SKM-1 (cell line): ENCODE results near the gene RIPPLY2.
"Not testable (repeated sequence)": the region's sequence is repeated elsewhere in the genome, so short reads cannot be mapped to it uniquely, and the experiment has no call there.

Experiments
- DNase-seq: peaks from one replicate; lab custom pipeline; 2025; ENCODE audit not compliant: unreplicated experiment; lab: John Stamatoyannopoulos, UW

Gene RIPPLY2, protein sequence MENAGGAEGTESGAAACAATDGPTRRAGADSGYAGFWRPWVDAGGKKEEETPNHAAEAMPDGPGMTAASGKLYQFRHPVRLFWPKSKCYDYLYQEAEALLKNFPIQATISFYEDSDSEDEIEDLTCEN

DNA sequence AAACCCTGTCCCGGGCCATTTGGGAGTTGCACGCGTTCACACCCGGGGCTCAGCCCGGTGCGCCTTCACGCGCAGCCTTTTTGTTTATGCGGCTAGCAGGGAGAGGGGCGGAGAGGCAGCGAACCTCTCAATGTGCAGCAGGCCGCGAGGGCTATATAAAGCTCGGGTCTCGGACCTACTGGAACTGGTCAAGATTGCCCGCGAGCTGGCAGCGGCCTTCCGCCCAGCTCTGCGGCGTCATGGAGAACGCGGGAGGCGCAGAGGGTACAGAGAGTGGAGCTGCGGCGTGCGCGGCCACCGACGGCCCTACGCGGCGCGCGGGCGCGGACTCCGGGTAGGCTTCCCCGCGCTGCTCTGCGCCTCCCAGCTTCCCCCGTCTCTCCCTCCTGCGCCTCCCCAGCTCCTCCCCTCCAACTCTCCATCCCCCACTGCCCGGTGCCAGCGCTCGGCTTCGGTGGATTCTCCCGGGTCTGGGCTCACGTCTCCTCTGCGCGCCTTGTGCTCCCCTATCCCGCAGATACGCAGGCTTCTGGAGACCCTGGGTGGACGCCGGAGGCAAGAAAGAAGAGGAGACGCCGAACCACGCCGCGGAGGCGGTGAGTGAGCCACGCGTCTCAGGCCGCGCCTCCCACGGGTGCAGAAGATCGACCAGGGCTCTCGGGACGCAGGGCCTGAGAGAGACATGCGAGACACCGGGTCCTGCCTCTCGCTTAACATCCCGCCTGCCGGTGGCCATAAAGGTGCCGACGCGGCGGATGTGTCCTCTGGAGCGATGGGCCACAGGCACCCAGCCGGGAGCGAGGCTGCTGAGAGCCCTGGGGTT is at the start of gene RIPPLY2:
Gene RIPPLY2, plus strand, starts transcription at position 183 of the 823 bp plus-strand sequence. Its CDS starts 57 bp downstream, at position 240.
- no peak for DNase-seq

DNA sequence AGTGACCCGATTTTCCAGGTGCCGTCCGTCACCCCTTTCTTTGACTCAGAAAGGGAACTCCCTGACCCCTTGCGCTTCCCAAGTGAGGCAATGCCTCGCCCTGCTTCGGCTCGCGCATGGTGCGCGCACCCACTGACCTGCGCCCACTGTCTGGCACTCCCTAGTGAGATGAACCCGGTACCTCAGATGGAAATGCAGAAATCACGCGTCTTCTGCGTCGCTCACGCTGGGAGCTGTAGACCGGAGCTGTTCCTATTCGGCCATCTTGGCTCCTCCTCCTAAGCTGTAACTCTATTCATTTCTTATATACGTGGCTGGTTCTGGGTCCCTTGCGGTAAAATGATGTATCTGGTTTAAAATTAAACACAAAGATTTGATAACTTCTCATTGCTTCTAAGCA is 49.7 kb upstream of the RIPPLY2 start:
- not testable (repeated sequence) for DNase-seq

DNA sequence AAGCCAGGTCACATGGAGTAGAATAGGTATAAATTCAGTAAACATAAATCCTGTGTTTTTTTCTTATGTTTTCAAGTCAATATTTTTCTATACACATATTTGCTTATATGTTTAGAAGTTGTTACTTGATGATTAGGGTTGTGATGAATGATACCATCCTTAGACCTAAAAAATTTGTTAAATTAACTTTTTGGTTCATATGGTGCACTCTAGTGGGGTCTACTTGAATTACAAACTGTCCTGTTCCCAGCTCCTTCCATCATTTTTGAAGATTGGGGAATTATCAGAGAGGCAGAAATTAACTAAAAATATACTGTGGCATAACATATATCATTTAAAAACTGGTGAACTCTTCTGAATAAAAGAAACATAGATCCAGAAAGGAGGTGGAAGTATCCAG is 48.3 kb upstream of the RIPPLY2 start:
- DNase-seq: no peak

DNA sequence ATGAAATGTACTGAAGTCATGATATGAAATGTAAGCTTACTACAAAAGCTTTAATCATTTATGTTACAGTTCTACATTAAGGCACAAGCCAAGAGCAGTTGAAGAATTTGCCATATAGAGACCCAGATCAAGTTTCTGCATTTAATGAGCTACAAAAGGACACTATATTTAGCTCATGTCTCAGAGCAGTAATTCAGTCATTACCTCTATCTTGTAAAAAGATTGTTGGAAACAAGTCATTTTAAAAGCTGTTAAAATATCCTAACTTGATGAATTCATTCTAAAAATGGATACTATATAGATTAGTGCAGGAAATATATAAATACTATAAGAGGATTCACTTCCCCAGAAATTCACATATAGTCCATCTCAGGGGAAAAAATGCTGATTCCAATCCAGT is 45.2 kb upstream of the RIPPLY2 start:
- no peak for DNase-seq

DNA sequence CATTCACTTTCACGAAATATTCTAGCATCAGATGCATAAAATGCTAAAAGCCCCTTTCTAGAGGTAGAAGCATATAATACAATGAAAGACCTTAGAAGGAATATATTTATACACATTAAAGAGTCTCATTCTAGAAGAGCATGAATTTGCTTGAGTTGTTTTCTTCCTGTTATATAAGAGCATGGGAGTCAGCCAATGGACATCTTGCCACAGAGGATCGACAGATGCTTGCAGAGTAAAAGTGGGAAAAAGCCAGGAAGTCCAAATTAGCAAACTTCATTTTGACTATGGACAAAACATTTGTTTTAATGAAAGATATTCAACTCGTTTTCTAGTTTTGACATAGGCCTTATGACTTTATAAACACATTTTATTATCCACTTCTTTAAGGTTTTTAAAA is 44.2 kb upstream of the RIPPLY2 start:
- no peak for DNase-seq

DNA sequence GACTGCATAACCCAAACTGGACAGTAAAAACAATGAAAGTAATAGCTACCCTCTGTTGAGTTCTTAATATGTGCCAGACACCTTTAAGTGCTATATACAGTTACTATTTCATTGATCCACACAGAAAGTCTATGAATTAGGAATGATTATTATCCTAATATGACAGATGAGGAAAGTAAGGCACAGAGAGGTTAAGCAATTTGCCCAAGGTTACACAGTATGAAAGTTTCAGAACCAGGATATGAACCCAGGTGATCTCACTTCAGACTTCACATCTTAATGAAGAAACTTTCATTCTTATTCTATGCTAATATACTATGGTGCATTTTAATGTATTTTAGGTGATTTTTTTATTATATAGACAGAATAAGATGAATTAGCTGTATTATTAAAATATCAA is 40.6 kb upstream of the RIPPLY2 start:
- DNase-seq: no peak

DNA sequence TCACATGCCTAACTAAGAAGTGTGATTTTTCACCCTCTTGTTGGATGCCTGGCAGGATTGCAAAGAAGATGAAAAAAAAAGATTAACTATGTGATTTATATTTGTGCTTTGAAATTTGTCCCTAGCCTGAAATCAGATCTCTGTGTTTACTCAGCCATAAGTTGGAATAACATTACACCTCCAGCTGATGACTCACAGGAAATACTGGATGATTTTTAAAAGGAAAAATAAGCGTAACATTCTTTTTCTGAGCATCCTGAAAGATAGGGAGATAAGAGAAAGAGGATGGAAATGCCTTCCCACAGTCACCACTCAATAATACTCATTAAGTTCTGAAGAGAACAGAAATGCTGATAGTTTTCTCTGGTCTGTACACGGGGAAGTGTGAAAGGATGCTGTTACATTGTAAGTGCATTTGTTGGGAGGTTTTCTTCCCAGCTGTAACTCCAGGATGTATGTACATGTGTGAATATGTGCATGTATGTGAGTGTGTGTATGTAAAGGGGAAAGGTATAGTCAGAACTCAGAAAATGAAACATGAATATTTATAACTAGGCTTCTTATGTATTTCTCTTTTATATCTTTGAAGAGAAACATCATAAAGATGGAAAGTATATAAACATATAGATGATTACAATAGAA is 37.4 kb upstream of the RIPPLY2 start:
- no peak for DNase-seq

DNA sequence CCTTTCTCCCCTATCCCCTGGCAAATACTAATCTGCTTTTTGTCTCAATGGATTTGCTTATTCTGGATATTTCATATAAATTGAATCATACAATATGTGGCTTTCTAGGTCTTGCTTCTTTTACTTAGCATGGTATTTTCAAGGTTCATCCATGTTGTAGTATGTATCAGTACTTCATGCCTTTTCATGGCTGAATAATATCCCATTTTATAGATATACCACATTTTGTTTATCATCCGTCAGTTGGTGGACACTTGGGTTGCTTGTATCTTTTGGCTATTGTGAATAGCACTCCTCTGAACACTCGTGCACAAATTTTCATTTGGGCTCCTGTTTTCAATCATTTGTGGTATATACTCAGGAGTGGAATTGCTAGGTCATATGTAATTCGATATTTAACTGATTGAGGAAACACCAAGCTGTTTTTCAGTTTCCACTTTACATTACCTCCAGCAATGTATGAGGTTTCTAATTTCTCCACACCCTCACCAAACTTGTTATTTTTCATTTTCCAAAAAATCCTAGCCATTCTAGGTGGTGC is 30.5 kb upstream of the RIPPLY2 start:
- DNase-seq: no peak

DNA sequence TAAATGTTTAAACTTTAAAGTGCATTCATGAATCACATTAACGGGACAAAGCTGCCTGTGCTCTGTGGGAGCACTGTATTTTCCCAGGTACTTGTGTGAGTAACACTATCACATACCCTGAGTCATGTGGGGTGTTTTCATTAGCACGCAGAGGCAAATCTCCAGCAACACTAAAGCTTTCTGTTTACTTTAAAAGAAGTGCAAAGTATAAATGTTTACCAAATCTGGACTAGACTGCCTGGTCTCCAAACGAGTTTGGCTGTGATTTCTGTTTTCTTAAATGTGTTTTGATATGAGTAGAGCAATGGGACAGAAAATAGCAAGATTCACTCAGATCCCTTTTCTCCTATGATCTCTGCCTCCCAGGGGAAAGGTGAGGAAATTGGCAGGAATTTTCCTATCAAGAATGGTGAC is 28.8 kb upstream of the RIPPLY2 start:
- no peak for DNase-seq

DNA sequence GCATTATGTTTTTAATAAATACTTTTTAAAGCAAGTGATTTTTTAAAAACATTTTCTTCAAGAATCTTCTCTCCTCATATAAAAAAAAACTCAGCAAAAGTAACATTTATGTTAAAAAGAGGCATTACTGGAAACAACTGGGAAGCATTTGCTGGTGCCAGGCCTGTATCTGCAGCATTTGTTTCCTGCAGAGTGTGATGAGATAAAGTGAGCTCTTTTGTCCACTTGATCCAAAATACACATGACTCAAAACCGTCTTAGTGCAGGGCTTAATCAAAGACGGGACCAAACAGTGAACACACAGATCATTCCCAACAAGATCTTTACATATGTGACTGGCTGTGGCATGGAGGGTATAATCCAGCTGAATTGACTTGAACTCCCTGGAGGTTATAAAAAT is 28.3 kb upstream of the RIPPLY2 start:
- no peak for DNase-seq

DNA sequence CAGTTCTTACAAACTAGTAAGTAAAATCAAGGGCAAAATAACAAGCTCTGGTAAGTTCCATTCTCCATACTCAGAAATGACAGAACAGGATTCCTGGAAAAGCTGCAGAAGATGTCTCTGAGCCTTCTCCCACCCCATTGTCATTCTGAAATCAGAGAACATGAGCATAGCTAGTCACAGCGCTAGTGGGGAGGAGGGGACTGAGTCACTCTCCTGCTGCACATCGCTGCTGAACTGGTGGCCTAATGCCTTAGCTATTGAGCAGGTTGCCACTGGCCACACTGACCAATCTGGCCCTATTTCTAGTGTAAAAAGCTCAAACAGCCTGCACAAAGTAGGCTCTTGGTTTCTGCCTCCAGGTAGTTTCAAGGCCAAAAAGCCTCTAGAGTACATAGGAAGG is 26.1 kb upstream of the RIPPLY2 start:
- DNase-seq: no peak

DNA sequence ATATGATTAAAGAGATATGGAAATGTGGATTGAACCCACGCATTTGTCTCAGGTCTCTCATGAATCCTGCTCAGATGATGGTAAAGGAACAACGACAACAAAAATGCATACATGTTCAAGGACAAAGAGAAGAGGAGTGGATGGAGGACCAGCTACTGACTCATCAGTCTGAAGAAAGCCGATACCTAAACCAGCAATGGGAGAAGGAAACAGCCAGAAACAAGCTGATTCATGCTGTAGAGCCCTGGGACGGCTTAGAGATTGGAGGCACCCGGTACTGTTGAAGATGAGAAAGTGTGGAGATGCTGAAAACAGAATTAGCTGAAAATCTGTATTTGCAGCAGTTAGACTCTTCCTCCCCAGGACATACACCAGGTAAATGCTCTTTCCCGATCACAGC is 14.4 kb upstream of the RIPPLY2 start:
- no peak for DNase-seq

DNA sequence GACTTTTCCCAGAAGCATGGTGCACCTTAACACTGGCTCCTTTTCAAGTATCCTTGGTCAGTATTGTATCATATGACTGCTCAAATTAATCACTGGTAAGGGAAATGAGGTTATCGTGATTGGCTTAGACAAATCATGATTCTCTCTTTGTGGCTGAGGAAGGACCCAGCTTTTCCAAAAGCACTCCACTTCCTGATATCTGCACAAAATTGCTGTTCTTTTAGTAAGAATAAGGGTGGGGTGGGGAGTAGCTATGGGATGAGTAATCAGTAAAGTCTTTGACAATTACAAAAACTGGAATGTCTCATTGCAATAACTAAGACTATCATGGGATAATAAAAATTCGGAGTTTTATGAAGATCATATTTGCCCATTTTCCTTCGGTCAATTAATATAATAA is 9.0 kb upstream of the RIPPLY2 start:
- no peak for DNase-seq

DNA sequence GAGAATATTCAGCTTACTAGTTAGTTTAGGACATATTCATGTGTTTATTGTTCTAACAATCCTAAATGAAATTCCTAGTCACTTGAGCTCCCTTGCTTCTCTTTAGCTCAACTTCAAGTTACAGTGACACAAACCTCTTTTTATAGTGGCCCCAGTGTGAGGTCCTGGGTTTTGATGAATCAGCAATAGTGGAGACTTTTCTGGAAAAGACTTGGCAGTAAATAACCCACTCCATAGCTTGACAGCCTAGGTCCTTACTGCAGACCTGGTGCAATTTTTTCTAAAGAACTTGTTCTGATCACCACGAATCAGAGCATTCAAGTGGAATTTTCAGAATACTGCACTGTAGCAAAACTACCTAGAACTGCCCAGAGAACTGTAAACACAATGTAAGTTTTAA is 6.9 kb upstream of the RIPPLY2 start:
- no peak for DNase-seq

DNA sequence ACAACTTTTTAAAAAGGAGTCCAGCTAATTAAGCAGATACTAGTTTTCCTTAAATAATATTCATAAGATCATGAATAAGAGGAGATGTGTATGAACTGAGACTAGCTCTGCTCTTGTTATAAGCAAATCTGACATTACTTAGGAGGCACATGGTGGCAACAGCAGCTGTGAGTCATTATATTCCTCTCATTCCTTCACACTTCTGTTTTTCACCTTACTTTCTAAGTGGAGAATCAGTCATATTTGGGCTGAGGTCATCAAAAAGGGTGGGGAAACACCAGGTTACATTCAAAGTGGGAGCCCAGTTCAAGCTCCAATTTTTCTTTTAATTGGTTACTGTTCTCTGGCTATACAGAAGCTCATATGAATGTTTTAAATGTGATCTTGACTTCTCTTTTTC is 6.0 kb upstream of the RIPPLY2 start:
- no peak for DNase-seq

DNA sequence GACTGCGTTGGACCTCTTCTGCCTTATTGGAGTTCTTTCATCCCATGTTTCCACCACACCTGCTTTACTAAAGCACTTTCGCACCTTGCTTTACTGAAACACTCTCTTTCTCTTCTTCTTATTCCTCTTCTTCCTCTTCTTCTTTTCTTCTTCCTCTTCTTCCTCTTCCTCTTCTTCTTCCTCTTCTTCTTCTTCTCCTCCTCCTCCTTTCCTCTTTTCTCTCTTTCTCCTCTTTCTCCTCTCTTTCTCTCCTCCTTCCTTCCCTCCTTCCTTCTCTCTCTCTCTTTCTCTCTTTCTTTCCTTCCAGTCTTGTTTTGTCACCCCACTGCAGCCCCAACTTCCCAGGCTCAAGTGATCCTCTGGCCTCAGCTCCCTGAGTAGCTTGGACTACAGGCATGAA is 4.0 kb upstream of the RIPPLY2 start:
- DNase-seq: no peak

DNA sequence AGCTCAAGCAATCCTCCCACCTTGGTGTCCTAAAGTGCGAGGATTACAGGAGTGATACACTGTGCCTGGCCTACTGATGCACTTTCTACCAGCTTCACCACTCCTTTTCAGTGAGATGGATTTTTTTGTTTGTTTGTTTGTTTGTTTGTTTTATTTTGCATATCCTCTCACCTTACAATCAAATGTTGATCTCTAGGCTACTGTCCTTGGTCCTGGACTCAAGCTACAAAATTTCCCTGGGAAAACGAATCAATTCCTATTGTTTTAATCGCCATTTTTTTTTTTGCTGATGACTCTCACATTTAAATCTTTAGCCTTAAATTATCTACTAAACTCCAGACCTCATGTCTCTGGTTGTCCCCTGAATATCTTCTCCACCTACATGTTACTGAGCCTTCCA is 3.5 kb upstream of the RIPPLY2 start:
- no peak for DNase-seq

DNA sequence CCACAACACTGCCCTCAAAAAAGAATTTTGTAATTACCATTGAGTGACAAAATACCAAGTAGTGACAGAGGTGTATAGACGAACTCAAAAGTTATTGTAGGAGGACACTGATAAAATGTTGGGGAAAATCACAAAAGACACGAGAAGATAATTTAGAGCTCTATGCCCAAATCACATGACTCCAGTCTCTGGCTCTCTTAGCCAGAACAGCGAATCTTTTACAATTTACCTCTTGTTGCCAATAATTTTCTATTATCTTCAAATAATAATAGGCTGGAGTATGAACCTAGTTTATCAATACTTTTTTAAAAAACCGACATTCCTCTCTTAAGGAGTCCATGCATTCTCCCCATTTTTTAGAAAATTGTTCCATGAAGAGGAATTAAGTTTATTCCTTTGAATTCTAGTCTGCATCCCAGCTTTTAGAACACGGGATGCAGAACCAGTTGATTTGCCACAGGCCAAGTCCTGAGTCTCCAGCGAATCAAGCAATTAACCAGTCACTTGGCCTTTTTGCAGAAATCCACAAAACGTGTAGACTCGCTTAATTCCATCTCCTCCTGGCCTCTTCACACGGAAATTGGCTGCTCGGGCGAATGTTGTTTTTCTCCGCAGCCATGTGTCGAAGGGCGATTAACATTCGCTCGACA is 507 bp upstream of the RIPPLY2 start:
- no peak for DNase-seq

DNA sequence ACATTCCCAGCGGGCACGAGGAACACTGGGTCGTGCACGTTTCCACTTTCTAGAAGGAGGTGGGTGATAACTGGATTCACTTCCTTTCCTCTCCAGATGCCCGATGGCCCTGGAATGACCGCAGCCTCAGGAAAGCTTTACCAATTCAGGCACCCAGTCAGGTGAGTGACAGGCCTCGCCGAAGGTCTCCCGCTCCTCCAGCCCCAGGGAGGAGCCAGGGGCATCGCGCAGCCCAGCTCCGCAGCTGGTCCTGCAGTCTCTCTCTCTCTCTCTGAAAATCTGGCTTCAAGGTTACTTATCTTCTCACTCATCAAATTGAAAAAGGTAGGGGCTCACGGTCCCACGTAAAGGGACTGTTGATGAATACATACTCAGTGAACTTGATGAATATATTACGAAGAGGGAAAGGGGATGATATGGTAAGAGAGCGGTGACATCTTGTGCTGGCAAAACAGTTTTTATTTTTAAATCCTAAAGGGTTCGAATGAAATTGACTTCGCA is 891 bp downstream of the RIPPLY2 start:
- DNase-seq: no peak

DNA sequence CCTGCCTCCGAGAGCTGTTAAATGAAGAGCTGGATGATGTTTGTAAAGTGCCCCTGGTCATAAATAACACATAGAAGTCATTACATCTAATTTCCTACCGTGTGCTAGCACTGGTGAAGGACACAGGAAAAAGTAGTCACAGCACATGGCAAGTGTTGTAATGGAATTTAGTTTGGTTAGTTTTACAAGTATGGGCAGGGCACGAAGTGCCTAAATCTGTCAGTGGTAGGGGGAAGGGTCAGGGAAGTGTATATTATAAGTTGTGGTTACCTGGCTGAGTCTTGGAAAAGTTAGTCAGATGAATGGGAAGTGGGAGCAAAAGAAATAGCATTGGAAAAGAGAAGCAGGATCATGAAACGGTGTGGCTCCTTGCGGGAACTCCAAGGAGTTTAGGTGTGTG is 1.6 kb downstream of the RIPPLY2 start:
- DNase-seq: no peak
